Fibroblast of skin of right quadriceps (primary cell): Measurements from ENCODE around the gene EFL1.

Experiments
- DNase-seq: peaks from one replicate; pipeline ENCODE4 v3.0.0-alpha.2; 2013

EFL1 gene

DNA sequence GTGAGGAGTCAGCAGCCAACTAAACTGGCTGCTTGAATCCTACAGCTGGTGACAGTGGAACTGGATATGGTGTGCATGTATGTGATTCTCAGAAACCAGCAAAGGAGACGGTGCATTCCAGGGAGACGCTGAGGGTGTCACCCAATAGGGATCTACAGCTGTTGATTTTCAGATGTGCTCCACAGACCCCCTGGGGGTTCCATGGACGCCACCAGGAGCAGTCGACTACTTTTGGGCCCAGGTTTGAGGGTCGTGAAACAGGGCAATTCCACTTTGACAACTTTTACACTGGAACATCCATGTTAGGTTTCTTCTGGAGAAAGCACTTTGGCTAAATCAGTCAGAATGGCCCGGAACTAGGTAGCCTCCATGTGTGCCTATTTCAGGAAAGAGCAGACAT is 145.2 kb downstream of the EFL1 start:
- no peak for DNase-seq

DNA sequence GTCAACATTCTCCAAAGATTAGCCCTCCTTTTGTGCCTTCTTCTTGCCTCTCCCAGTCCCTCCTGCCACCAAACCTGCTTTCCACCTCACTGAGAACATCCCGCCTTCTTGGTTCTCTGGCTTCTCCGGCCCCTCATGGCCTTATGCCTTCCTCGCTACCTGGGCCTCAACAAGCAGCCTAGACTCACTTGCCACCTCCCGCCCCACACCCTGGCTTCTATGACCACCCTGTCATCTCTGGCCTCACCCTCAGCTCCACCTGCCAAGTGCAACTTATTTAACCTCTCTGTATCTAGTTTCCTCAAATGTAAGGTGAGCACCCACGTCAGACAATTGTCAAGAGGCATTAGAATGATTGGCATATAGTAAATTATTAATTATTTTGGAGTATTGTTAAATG is 147.9 kb downstream of the EFL1 start:
- no peak for DNase-seq

DNA sequence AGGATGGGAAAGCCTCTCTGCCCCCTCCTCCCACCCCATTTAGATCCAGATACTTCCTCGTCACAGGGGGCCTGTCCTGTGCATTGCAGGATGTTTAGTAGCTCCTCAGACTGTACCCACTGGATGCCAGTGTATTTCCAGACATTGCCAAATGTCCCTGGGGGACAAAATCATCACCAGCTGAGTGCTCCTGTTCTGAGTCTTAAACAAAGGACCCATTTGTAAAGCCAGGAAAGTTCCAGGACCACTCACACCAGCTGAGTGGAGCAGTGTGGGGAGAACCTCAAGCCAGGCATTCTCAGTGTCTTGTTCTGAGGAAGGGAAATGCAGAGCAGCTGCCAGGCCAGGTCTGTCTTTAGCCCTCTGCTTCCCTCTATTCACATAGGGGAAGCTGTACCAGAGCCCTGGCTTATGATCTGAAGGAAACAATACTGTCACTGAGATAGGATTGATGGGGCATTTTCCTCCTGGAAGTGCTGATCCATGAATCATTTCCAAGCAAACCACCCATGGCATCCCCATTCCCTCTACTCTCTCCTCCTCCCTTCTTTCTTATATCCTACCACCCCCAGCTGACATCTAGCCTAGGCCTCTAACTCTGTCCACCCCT is 149.3 kb downstream of the EFL1 start:
- DNase-seq = peak; percentile 45

DNA sequence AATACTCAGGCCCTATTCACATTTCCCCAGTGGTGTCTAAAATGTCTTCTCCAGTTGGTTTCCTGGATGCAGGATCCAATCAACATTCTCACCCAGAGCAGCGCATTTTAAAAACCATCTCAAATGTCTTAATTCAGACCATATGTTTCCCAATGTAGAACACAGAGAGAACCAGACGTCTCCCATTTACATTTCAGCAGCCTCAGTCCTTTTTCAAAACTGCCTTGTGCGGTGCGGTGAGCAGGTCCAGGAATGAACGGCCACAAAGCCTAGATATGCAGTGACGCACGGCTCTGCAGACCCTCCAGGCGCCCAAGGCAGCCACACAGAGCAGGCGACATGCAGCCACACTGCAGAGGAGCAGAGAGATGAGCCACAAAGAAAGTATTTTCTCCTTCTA is 150.6 kb downstream of the EFL1 start:
- DNase-seq = peak; percentile 97

DNA sequence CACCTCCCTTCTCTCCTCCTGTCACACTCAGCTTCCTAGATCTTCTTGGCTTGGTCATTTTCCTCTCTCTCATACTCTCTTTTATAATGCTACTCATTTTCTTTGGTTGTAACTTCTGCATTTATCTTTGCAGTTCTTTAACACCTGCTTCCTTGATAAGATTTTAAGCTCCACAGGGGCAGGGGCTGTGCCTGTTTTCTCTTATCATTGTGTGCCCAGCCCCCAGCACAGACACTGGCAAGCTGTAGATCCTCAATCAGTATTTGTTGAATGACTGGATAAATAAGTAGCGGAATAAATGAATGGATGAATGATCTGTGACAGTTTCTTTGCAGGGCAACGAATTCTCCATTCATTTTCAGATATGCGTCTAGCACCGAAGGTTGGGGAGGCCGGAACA is 152.4 kb downstream of the EFL1 start:
- DNase-seq = no peak

DNA sequence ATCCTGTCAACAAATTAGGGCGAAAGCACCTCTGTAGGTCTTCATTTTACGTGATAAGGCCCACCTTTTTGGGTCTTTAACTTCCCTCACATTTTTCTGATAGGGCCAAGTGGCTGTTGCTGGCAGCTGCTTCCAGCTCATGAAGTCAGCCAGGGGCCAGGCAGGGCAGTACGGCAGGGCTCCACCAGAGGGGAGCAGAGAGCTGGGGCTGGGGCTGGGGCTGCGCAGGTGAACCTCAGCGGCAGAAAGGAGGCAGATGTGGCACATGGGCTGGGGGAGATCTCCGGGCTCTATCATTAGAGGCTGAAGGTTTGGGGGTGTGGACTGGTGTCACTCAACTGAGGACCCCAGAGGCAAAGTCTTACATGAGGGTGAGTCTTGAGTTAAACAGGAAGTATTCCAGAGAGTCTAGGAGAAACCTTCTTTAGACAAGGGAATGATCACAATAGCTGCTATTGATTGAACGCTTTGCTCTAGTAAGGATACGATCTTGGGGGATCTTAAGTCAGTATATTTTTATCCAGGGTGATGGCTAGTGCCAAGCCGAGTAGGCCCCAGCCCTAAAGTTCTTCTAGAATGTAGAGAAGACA is 153.9 kb downstream of the EFL1 start:
- peak; percentile 47 for DNase-seq

DNA sequence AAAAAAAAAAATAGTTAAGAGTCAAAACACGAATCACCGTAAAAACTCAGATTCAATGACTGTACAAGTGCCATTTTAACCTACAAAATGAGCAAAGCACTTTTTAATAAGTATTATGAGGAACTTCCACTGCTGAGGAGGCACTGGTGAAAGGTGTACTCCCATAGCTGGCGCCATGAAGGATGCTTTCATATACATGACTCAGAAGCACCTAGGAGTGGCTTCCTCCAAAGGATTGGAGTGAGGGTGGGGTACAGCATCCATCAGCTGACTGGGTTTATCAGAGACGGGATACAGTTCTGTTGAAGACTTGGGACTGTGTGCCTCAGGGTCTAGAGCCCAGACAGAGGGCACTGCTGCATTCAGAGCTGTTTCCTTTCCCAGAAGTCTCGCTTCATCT is 155.9 kb downstream of the EFL1 start:
- no peak for DNase-seq

DNA sequence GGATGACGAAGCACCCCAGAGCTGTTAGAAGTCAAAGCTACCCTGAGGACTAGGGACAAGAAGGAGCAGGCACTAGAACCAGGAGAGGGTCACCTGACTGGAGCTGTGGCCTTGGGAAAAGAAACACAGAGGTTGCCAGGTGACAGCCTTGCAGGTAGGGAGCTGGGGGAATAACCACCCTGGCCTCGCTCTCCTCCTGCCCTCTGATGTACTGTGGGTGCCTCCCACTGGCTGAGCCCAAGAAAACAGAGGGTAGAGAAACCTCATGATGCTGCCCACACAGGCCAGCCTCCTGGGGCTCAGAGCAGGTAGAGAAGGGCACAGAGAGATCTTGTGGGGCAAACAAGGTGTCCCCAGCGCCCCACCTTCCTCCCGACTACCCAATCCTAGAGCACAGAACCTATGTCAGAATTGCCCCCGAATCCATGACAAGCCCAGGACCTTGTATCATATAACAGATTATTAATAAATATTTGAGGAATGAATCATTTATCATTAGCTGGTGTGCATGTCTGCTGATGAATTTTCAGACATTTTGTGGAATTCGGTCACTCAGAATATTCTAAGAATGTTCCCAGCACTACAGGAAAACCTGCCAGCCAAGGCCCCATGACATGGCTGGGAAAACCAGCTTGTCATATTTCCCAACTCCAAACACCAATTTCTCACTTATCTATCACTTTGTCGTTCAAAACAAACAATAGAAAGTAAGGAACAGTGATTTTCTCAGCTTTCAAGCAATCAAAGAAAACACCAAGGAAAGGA is 156.9 kb downstream of the EFL1 start:
- DNase-seq = peak; percentile 88

DNA sequence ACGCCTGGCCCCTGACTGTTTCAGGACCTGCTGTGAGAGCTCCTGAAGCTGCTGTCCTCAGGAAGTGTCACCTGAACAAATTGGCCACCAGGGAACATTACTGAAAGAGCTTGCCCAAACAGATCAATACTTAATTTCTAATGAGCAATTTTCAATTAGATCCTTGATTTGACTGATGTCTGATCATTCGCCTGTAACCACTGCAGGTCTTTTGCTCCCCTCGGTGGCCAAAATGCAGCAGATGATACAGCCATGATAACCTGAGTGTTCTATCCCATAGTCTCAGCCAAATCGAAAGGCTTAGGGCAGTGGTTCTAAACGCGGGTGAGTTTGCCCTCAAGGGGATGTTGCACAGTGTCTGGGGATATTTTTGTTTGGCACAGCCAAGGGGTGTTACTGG is 159.1 kb downstream of the EFL1 start:
- no peak for DNase-seq

DNA sequence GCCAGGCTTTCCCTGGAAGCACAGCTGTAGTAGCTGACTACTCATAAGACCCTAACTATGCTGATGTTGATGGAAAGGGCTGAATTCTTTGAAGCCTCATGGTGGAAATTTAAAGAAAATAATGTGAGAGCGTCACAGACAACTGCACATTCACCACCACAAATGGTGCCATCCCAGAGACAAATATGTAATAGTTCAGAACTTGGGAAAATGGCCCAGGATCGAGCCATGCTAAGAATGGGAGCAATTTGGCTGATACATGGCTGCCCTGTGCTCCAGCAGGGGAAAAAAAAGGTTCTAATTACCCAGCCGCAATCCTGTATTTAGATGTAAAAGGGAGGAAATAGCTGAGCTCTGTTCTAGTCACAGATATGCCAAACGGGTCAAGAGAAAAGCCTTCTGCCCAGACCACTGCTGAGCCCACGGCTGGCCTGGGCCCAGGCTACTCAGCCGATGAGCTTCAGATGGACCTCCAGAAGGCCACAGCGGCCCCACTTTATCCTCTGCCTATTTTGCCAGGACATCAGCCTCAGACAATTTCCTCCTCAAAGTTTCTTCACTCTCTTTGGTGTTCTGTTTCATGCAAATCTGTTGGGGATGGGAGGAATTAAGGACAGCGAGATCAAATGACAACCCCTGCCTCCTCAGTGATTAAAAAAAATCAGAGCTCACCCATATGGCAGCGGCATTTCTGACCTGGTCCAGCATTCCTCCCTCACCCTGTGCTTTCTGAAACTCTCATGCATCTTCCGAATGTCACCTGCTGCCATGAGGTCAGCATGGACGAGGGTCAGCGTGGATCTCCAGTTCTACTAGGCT is 162.2 kb downstream of the EFL1 start:
- DNase-seq = peak; percentile 63

DNA sequence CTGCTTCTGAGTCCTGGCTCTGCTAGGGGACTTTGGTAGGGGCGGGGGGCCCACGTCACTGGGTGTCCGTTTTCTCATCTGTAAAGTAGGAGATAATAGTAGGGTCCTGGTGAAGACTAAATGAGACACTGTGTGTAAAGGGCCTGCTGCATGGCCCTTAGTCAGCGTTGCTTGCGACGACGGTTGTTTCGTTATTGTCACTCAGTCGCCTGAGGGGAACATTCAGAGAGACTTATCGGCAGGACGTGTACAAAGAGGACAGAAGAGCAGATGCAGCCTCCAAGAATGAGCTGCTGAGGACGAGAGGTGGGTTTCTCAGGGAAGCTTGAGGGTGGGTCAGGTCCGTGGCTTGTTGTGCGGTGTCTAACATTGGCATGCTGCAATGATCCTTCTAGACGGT is 163.9 kb downstream of the EFL1 start:
- no peak for DNase-seq

DNA sequence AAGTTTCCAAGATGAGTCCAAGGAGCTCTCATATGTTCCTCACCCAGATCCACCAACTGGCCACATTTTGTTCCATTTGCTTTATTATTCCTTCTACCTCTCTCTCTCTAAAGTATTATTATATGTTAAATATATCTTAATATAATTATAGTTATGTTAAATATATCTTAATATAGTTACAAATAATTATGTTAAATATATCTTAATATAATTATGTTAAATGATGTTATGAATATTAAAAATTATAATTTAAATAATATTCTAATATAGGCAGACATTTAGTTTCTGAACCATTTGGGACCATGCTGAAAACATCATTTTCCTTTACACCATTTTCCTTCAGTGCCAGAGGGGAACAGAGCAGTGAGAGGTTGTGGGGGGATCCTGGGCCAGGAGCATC is 166.7 kb downstream of the EFL1 start:
- DNase-seq = no peak

DNA sequence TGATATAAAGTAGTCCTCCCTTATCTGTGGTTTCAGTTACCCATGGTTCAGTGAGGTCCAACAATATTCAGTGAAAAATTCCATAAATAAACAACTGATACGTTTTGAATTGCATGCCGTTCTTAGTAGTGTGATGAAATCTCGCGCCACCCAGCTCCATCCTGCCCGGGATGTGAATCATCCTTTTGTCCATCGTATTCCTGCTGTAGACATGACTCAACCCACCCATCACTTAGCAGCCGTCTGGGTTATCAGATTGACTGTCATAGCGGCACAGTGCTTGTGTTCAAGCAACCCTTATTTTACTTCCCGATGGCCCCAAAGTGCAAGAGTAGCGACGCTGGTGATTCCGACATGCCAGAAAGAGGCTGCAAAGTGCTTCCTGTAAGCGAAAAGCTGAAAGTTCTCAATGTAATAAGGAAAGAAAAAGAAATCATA is 168.7 kb downstream of the EFL1 start:
- DNase-seq = peak; percentile 84

DNA sequence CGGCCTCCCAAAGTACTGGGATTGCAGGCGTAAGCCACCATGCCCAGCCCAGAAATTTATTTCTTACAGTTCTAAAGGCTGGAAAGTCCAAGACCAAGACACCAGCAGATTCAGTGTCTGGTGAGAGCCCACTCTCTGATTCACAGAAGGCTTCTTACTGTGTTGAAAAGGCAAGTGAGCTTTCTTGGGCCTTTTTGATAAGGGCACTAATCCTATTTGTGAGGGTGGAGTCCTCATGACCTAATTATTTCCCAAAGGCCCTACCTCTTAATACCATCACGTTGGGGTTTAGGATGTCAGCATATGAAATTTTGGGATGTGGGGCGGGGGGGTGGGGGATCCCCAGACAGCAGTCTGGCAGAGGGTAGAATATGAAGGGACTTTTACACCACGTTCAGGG is 169.2 kb downstream of the EFL1 start:
- DNase-seq = no peak

DNA sequence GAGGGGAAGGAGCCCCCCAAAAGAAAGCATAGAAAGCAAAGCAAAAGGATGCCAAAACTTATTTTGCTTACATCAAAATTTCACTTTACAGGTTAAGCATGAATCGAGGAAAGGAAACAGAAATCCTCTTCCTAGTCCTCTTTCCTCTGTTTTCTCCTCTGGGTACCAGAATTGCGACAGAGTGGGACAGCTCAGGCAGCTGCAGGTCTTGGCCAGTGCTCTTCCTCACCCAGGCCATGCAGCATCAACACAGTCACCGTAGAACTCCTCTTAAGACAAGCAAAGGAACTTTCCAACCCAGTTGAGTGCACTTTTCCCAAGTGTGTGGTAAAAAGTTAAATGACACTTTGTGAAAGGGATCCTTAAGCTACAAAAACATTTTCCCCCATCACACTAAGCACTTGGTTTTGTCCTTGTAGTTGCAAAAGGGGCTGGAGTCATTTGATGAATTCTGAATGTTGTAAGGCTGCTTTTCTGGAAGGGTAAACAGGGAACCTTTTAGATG is 170.8 kb downstream of the EFL1 start:
- no peak for DNase-seq

DNA sequence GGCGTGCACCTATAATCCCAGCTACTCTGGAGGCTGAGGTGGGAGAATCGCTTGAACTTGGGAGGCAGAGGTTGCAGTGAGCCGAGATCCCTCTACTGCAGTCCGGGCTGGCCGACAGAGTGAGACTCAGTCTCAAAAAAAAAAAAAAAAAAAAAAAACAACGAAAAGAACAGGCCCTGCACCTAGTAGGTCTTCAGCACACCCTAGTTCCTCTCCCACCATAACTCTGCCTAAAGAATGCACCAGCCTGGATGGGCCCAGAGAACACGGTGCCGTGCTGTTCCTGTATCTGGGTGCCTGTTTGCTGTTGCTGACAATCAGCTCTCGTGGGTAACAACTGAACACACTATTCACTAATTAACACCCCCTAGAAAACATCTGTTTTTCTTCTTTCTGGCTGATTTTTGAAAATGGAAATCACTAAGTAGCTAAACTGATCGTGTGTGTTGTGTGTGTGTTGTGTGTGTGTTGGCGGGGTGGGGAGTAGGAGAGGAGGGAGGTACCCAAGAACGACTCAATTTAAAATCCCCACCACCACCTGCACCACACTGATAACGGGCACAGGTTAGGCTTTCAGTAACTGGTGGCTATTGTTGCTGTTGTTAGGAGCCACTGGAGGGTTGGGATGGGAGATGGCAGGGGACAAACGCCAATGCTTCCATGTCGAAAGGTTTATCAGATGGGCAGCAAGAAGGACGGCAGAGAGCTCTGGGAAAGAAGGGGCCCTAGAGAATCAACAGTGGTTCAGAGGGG is 176.1 kb downstream of the EFL1 start:
- no peak for DNase-seq

DNA sequence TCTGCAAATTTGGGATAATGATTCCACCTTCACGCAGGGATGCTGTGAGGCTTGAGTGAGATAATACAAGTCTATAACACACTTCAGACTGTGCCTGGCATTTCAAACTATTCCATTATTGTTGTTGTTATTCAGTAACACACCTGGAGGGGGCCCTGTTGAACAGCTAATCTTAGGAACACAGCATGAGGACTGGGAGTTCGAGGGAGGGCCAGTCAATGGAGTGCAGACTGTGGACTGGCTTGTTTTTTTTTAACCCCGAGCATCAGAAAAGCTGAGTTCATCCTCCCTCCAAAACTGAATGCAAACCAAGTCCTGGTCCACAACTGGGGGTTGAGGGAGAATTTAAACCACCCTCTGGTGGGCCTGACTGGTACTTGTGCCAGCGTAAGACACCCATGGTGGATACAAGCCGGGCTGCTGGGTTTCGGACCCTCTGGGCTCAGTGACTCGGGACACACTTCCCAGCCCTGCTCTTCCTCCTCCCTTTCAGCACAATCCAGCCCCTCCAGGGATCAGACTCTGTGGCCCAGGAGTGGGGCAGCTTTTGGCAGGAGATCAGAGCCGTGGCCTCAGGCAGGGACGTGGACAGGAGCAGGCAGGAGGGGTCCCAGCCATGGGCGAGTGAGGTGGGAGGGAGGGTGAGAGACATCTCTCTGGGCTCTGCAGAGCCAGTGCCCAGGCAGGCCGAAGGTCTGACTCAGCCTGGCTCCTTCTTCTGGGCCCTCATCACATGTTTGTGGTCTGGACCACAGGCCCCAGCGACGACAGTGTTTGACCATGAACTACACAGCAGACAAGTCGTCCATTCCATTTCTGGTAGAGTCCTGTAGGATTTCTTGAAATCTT is 180.4 kb downstream of the EFL1 start:
- peak; percentile 87 for DNase-seq

DNA sequence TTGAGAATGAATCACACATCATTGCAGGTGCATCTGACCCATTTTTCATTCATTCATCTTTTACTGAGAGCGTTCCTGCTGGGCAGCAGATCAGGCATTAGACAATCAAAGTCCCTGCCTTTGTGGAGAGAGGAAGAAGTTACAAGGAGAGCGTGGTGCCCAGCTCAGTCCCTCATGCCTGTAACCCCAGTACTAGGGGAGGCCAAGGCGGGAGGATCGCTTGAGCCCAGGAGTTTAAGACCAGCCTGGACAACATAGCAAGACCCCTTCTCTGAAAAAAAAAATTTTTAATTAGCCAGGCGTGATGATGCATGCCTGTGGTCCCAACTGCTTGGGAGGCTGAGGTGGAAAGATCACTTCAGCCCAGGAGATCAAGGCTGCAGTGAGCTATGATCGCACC is 181.8 kb downstream of the EFL1 start:
- DNase-seq = no peak
